ENCODE data around the gene TMEM255B. TPM values are rescaled to one million over a fixed set of nuclear protein-coding genes. Genes with fewer than 3 reads are reported as not detected.
A peak's percentile ranks its signal among the peaks of the same experiment; 100 is the strongest.

TMEM255B gene
- total RNA-seq, 4 donors from 2014 or later = 0.26 to 3.8 (median 1.7) TPM

GRCh38 chr13:113837560-113838355, 78.7 kb downstream of the TMEM255B start:
- peak; percentile 95 to 96 for DNase-seq (ENCODE audit: low spot score in 2 of 2)
- Histone ChIP-seq H3K36me3 (peaks cover 29% of the 10 kb centered on the region), H3K27ac (peak overlapping the region; percentile 81), H3K4me3 (peak overlapping the region; percentile 21), H3K9me3 (no peaks in the 10 kb centered on the region), H3K27me3 (no peaks in the 10 kb centered on the region), H3K4me1 (peaks cover 57% of the 10 kb centered on the region)
- TF ChIP-seq, protein P1, sequence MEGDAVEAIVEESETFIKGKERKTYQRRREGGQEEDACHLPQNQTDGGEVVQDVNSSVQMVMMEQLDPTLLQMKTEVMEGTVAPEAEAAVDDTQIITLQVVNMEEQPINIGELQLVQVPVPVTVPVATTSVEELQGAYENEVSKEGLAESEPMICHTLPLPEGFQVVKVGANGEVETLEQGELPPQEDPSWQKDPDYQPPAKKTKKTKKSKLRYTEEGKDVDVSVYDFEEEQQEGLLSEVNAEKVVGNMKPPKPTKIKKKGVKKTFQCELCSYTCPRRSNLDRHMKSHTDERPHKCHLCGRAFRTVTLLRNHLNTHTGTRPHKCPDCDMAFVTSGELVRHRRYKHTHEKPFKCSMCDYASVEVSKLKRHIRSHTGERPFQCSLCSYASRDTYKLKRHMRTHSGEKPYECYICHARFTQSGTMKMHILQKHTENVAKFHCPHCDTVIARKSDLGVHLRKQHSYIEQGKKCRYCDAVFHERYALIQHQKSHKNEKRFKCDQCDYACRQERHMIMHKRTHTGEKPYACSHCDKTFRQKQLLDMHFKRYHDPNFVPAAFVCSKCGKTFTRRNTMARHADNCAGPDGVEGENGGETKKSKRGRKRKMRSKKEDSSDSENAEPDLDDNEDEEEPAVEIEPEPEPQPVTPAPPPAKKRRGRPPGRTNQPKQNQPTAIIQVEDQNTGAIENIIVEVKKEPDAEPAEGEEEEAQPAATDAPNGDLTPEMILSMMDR (IDR thresholded peaks at IDR 0.05) = no peak
- TF ChIP-seq POLR2AphosphoS5 (IDR thresholded peaks at IDR 0.05) = peak in 1 of 3 donors; percentile 50
- 25% methylated on average over 11 of the region's 16 CpGs for WGBS

DNA sequence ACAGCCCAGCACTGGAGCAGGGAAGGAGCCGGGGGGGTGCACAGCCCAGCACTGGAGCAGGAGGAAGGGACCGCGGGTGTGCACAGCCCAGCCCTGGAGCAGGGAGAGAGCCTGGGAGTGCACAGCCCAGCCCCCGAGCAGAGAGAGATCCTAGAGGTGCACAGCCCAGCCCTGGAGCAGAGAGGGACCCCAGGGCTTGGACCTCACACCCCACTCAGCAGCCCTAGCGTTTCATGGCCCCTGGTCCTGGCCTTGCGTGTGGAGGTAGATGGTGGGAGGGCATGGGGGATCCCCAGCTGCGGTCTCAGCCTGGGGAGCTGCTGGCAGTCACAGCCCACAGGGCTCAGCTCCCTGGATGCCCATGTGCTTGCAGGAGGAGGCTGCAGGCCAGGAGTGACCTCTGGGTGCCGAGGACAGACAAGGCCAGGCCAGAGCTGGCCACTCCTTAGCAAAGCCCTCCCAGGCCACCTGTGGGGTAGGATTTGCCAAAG, 79.7 kb downstream of the TMEM255B start:
- no peak for DNase-seq (ENCODE audit: low spot score in 2 of 2)
- TF ChIP-seq EP300 (IDR thresholded peaks at IDR 0.05) (no peak), POLR2A (IDR thresholded peaks at IDR 0.05) (no peak), POLR2AphosphoS5 (IDR thresholded peaks at IDR 0.05) (no peak)
- TF ChIP-seq, protein P1 (IDR thresholded peaks at IDR 0.05) = no peak
- H3K4me1 ChIP-seq = peaks cover 60% of the 10 kb centered on the region
- H3K27ac ChIP-seq = no peak overlapping the region
- no peaks in the 10 kb centered on the region for H3K9me3 ChIP-seq
- H3K27me3 ChIP-seq = no peaks in the 10 kb centered on the region
- 22% methylated on average over 5 of the region's 8 CpGs for WGBS
- peaks cover 19% of the 10 kb centered on the region for H3K36me3 ChIP-seq
- H3K4me3 ChIP-seq = peak overlapping the region; percentile 21

GRCh38 chr13:113839536-113840204, 80.6 kb downstream of the TMEM255B start:
- WGBS = 60% methylated on average over 19 of the region's 24 CpGs
- H3K27me3 ChIP-seq = no peaks in the 10 kb centered on the region
- H3K4me3 ChIP-seq = no peak overlapping the region
- peak overlapping the region; percentile 27 for H3K27ac ChIP-seq
- peaks cover 10% of the 10 kb centered on the region for H3K36me3 ChIP-seq
- DNase-seq (ENCODE audit: low spot score in 2 of 2) = no peak
- H3K9me3 ChIP-seq = no peaks in the 10 kb centered on the region
- TF ChIP-seq POLR2A (IDR thresholded peaks at IDR 0.05) (no peak), POLR2AphosphoS5 (IDR thresholded peaks at IDR 0.05) (no peak), EP300 (IDR thresholded peaks at IDR 0.05) (no peak)
- TF ChIP-seq, protein P1 (IDR thresholded peaks at IDR 0.05) = no peak
- peaks cover 70% of the 10 kb centered on the region for H3K4me1 ChIP-seq

GRCh38 chr13:113840541-113841352, 81.7 kb downstream of the TMEM255B start:
- Histone ChIP-seq H3K27ac (peak overlapping the region; percentile 27), H3K9me3 (no peaks in the 10 kb centered on the region), H3K4me1 (peaks cover 72% of the 10 kb centered on the region), H3K4me3 (no peak overlapping the region), H3K27me3 (no peaks in the 10 kb centered on the region), H3K36me3 (no peaks in the 10 kb centered on the region)
- TF ChIP-seq EP300 (IDR thresholded peaks at IDR 0.05) (no peak), POLR2AphosphoS5 (IDR thresholded peaks at IDR 0.05) (no peak), POLR2A (IDR thresholded peaks at IDR 0.05) (no peak)
- TF ChIP-seq, protein P1 (IDR thresholded peaks at IDR 0.05) = no peak
- WGBS = 78% methylated on average over 24 of the region's 35 CpGs
- DNase-seq (ENCODE audit: low spot score in 2 of 2) = no peak
